H1 (cell line): ENCODE data around the gene MXI1. TPM values are rescaled to one million over a fixed set of nuclear protein-coding genes. Genes with fewer than 3 reads are reported as not detected.

Source experiments
- CTCF ChIA-PET: fragments of 300-600 bp; sonication (Branson Sonifier 250); formaldehyde crosslinking; loops from one replicate; lab custom pipeline; 2021; ENCODE audit not compliant: partially characterized antibody; lab: Charles Lee
- POLR2A ChIA-PET: fragments of 300-600 bp; sonication (Branson Sonifier 250); formaldehyde crosslinking; loops from one replicate; lab custom pipeline; 2021; ENCODE audit warnings: inconsistent platforms; ENCODE audit not compliant: partially characterized antibody; lab: Charles Lee
- DNase-seq, 2 experiments: peaks; one replicate each; pipeline versions ENCODE4 v3.0.0 to v3.0.0-alpha.2; 2010 to 2022; ENCODE audit warnings: low spot score in 2 of 2, low read depth in 1 of 2, mixed read lengths in 1 of 2
- FAIRE-seq: peaks from 2 replicates; lab custom pipeline; 2011; peaks lifted over from hg19 to GRCh38; lab: Jason Lieb, UNC
- H2AFZ ChIP-seq: 2 replicates; pipeline ENCODE4 v1.8.1; 2012; ENCODE audit warnings: low read length, inconsistent platforms
- H2AK5ac ChIP-seq: 2 replicates; pipeline ENCODE4 v1.6.1; 2013; ENCODE audit warnings: low read depth, low read length
- H2BK120ac ChIP-seq: replicated peaks from 2 replicates; pipeline ENCODE3; 2013; ENCODE audit warnings: low read depth, low read length, inconsistent platforms
- H2BK12ac ChIP-seq: 2 replicates; pipeline ENCODE4 v1.6.1; 2013; ENCODE audit warnings: low read depth, low read length
- H2BK15ac ChIP-seq: 2 replicates; pipeline ENCODE4 v1.6.1; 2013; ENCODE audit warnings: low read length
- H2BK20ac ChIP-seq: 2 replicates; pipeline ENCODE4 v1.6.1; 2013; ENCODE audit warnings: low read length
- H2BK5ac ChIP-seq: 2 replicates; pipeline ENCODE4 v1.6.1; 2013; ENCODE audit warnings: low read depth, low read length
- H3K14ac ChIP-seq: 2 replicates; pipeline ENCODE4 v1.6.1; 2013; ENCODE audit warnings: inconsistent platforms; ENCODE audit not compliant: insufficient read length
- H3K18ac ChIP-seq: 2 replicates; pipeline ENCODE4 v1.6.1; 2013; ENCODE audit warnings: low read length; ENCODE audit errors: extremely low read depth
- H3K23ac ChIP-seq: 2 replicates; pipeline ENCODE4 v1.6.1; 2013; ENCODE audit warnings: inconsistent platforms; ENCODE audit not compliant: insufficient read length
- H3K23me2 ChIP-seq: 2 replicates; pipeline ENCODE4 v1.6.1; 2013; ENCODE audit warnings: low read depth, low read length
- H3K27ac ChIP-seq: 2 replicates; pipeline ENCODE4 v1.6.1; 2011; ENCODE audit warnings: low read depth, low read length, inconsistent platforms
- H3K27me3 ChIP-seq, 4 experiments: replicated peaks in 1 of 4; 1 replicate in 1 of 4; 2 replicates in 3 of 4; pipeline versions ENCODE4 v1.6.1 to v1.8.1; 2011 to 2013; ENCODE audit warnings: low read length in 3 of 4, mild to moderate bottlenecking in 3 of 4, inconsistent platforms in 2 of 4, mixed read lengths in 2 of 4, moderate library complexity in 1 of 4; ENCODE audit not compliant: control insufficient read depth in 3 of 4, insufficient read depth in 3 of 4; ENCODE audit errors: extremely low read depth in 1 of 4
- H3K36me3 ChIP-seq, 4 experiments: 2 replicates each; pipeline versions ENCODE4 v1.6.1 to v1.8.1; 2011 to 2013; ENCODE audit warnings: mild to moderate bottlenecking in 4 of 4, low read length in 3 of 4, moderate library complexity in 2 of 4, control low read depth in 1 of 4, inconsistent platforms in 1 of 4; ENCODE audit not compliant: insufficient read depth in 4 of 4, control insufficient read depth in 2 of 4
- H3K4ac ChIP-seq: replicated peaks from 2 replicates; pipeline ENCODE3; 2013; ENCODE audit warnings: low read length, low read depth, mixed read lengths, inconsistent platforms; ENCODE audit not compliant: insufficient read length
- H3K4me1 ChIP-seq, 4 experiments: replicated peaks in 1 of 4; 1 replicate in 1 of 4; 2 replicates in 3 of 4; pipeline versions ENCODE4 v1.6.1 to v1.8.1; 2011 to 2013; ENCODE audit warnings: low read length in 3 of 4, inconsistent platforms in 2 of 4, mixed read lengths in 1 of 4; ENCODE audit not compliant: insufficient read depth in 4 of 4, control insufficient read depth in 3 of 4
- H3K4me2 ChIP-seq, 2 experiments: 2 replicates each; pipeline versions ENCODE4 v1.6.1 to v1.8.1; 2011 to 2013; ENCODE audit warnings: low read depth in 2 of 2, low read length in 2 of 2, control low read depth in 1 of 2, inconsistent platforms in 1 of 2, mild to moderate bottlenecking in 1 of 2; ENCODE audit not compliant: insufficient read depth in 1 of 2
- H3K4me3 ChIP-seq, 4 experiments: fragments of 200-600, 300-600 bp in 1 of 4; sonication (generic), shearing (Covaris generic), sonication (Bioruptor Twin) in 1 of 4; 2 replicates each; pipeline versions ENCODE4 v1.5.1 to v1.8.1; 2011 to 2016; ENCODE audit warnings: low read length in 4 of 4, low read depth in 3 of 4, control low read depth in 2 of 4, inconsistent platforms in 2 of 4, mild to moderate bottlenecking in 2 of 4, mixed read lengths in 1 of 4, moderate library complexity in 1 of 4; ENCODE audit not compliant: insufficient read depth in 2 of 4; ENCODE audit errors: extremely low read depth in 1 of 4
- H3K56ac ChIP-seq: replicated peaks from 2 replicates; pipeline ENCODE3; 2013; ENCODE audit warnings: low read depth, mild to moderate bottlenecking, mixed read lengths, low read length, inconsistent platforms; ENCODE audit not compliant: insufficient read length
- H3K79me1 ChIP-seq: 2 replicates; pipeline ENCODE4 v1.6.1; 2013; ENCODE audit warnings: low read depth, low read length, control low read depth
- H3K79me2 ChIP-seq, 2 experiments: 2 replicates each; pipeline versions ENCODE4 v1.6.1 to v1.8.1; 2012 to 2013; ENCODE audit warnings: low read length in 2 of 2, mild to moderate bottlenecking in 2 of 2, inconsistent platforms in 1 of 2; ENCODE audit not compliant: insufficient read depth in 2 of 2, control insufficient read depth in 1 of 2
- H3K9ac ChIP-seq, 4 experiments: replicated peaks in 1 of 4; 1 replicate in 1 of 4; 2 replicates in 3 of 4; pipeline versions ENCODE4 v1.6.1 to v1.8.1; 2011 to 2013; ENCODE audit warnings: low read depth in 3 of 4, low read length in 3 of 4, control low read depth in 2 of 4, mild to moderate bottlenecking in 2 of 4, moderate library complexity in 2 of 4, inconsistent platforms in 1 of 4; ENCODE audit errors: extremely low read depth in 1 of 4
- H3K9me3 ChIP-seq, 2 experiments: 2 replicates each; pipeline versions ENCODE4 v1.6.1 to v1.8.1; 2012 to 2013; ENCODE audit warnings: mild to moderate bottlenecking in 2 of 2, moderate library complexity in 2 of 2, control low read depth in 1 of 2, inconsistent platforms in 1 of 2, low read depth in 1 of 2, low read length in 1 of 2, mixed read lengths in 1 of 2; ENCODE audit not compliant: insufficient read depth in 2 of 2
- H4K20me1 ChIP-seq, 2 experiments: replicated peaks in 1 of 2; 2 replicates each; pipeline versions ENCODE3 to v1.8.1; 2011 to 2013; ENCODE audit warnings: inconsistent platforms in 2 of 2, low read length in 2 of 2, mild to moderate bottlenecking in 1 of 2; ENCODE audit not compliant: insufficient read depth in 2 of 2, control insufficient read depth in 1 of 2
- H4K5ac ChIP-seq: 2 replicates; pipeline ENCODE4 v1.6.1; 2013; ENCODE audit warnings: low read length, low read depth, mixed read lengths, inconsistent platforms; ENCODE audit not compliant: insufficient read length
- H4K8ac ChIP-seq: 2 replicates; pipeline ENCODE4 v1.8.0; 2013; ENCODE audit warnings: mild to moderate bottlenecking, moderate library complexity, low read length, inconsistent platforms; ENCODE audit not compliant: insufficient read depth; ENCODE audit errors: extremely low read depth
- H4K91ac ChIP-seq: replicated peaks from 2 replicates; pipeline ENCODE3; 2013; ENCODE audit warnings: low read length, mixed read lengths, inconsistent platforms; ENCODE audit not compliant: insufficient read length
- ASH2L ChIP-seq: fragments of 200-600, 300-600 bp; sonication (generic); IDR thresholded peaks from one replicate; pipeline ENCODE4 v1.7.1; 2017; ENCODE audit warnings: low read length
- BRCA1 ChIP-seq: IDR thresholded peaks from 2 replicates; pipeline ENCODE4 v1.6.1; 2012; ENCODE audit warnings: low read depth, low read length, improper control_type of control experiment
- EGR1 ChIP-seq: IDR thresholded peaks from 2 replicates; pipeline ENCODE4 v1.6.1; 2011; ENCODE audit warnings: low read depth, low read length, borderline replicate concordance
- GTF2F1 ChIP-seq: IDR thresholded peaks from 2 replicates; pipeline ENCODE4 v1.6.1; 2012; ENCODE audit warnings: low read depth, low read length, improper control_type of control experiment, borderline replicate concordance
- KDM5A ChIP-seq: fragments of 200-600 bp; IDR thresholded peaks from 2 replicates; pipeline ENCODE4 v1.7.1; 2012; ENCODE audit warnings: mild to moderate bottlenecking, low read length, inconsistent platforms, mixed read lengths
- NANOG ChIP-seq: IDR thresholded peaks from 2 replicates; pipeline ENCODE4 v1.6.1; 2011; ENCODE audit warnings: low read length, low read depth, mild to moderate bottlenecking, inconsistent platforms; ENCODE audit not compliant: insufficient read depth, poor library complexity, severe bottlenecking
- NRF1 ChIP-seq: IDR thresholded peaks from 2 replicates; pipeline ENCODE4 v1.6.1; 2011; ENCODE audit warnings: mild to moderate bottlenecking, low read depth, low read length, improper control_type of control experiment
- POLR2A ChIP-seq, 2 experiments: IDR thresholded peaks; 1 replicate in 1 of 2; 2 replicates in 1 of 2; pipeline ENCODE4 v1.6.1; 2011; ENCODE audit warnings: low read depth in 2 of 2, low read length in 2 of 2, mild to moderate bottlenecking in 2 of 2; ENCODE audit errors: control extremely low read depth in 1 of 2
- SIN3A ChIP-seq, 2 experiments: IDR thresholded peaks in 1 of 2; conservative IDR thresholded peaks in 1 of 2; 2 replicates each; pipeline ENCODE4 v1.6.1; 2011 to 2012; ENCODE audit warnings: low read length in 2 of 2, improper control_type of control experiment in 1 of 2, low read depth in 1 of 2, mild to moderate bottlenecking in 1 of 2
- SIRT6 ChIP-seq: IDR thresholded peaks from one replicate; pipeline ENCODE4 v1.7.1; 2012; ENCODE audit warnings: low read length, inconsistent platforms
- TBP ChIP-seq: IDR thresholded peaks from 2 replicates; pipeline ENCODE4 v1.6.1; 2011; ENCODE audit warnings: low read depth, low read length, improper control_type of control experiment
- YY1 ChIP-seq: IDR thresholded peaks from 2 replicates; pipeline ENCODE4 v1.6.1; 2011; ENCODE audit warnings: low read depth, mild to moderate bottlenecking, low read length
- WGBS, 2 experiments: shearing (Covaris generic) in 1 of 2; methylation state at CpG; one replicate each; pipeline versions ENCODE4 v1.1.6 to v1.1.7; 2013 to 2015; ENCODE audit warnings: low lambda C conversion rate in 2 of 2, mixed read lengths in 2 of 2, inconsistent platforms in 1 of 2, low coverage in 1 of 2, missing lambda C conversion rate in 1 of 2; ENCODE audit not compliant: insufficient replicate concordance in 2 of 2, insufficient coverage in 1 of 2, insufficient read length in 1 of 2; ENCODE audit errors: extremely low coverage in 1 of 2, missing lambda C conversion rate in 1 of 2; 5-methylcytosine and 5-hydroxymethylcytosine counted together
- polyA plus RNA-seq, 7 experiments: library from polyadenylated mRNA; depleted of rRNA in 3 of 7; stranded (reverse) in 5 of 7; unstranded in 2 of 7; fragments of >200 nt in 5 of 7; fragments of 200-250 nt in 2 of 7; gene quantifications; 1 replicate in 5 of 7; 2 replicates in 1 of 7; 4 replicates in 1 of 7; pipeline versions ENCODE4 v1.2.1 to v1.2.3, GENCODE V29; 2011 to 2013; ENCODE audit warnings: missing spikeins in 2 of 7, mixed read lengths in 2 of 7
- total RNA-seq: library from RNA; stranded (reverse); fragmentation: NEBNext Ultra II Directional; extraction: Animal tissue kit (Norgen Biotek cat#: 25700); gene quantifications from 2 replicates; pipeline ENCODE4 v1.2.1, GENCODE V29; 2021
- TF ChIP-seq, protein P1 (sequence below): IDR thresholded peaks from 2 replicates; pipeline ENCODE4 v1.6.1; 2012; ENCODE audit warnings: inconsistent platforms

MXI1 gene
- total and polyA plus RNA-seq, 2 of the 8 experiments (the other 6 are each of a cell fraction or from before 2014, with no cell fraction given), result 5.7 to 8.8 TPM

DNA sequence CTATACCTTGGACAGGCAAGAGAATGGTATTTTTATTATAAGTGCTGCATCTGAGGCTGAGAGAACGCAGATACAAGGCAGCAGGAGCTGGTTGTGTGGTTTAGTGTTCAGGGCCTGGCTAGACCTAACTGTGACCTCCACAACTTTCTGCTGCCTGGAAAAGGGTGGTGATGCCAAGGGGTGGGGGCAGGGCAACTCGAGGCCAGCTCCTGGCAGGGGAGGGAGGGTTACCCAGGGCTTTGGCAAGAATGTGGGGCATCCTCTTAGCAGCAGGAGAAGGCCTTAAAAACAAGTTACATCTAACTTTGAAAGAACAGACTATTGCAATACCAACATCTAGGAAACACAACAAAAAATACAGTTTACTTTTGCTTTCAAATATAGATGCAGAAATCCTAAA lies 13.0 kb downstream of the MXI1 start:
- Histone ChIP-seq H4K91ac (no peak overlapping the region), H2BK20ac (no peak overlapping the region), H3K27ac (no peak overlapping the region), H2BK15ac (no peak overlapping the region), H3K79me2 (no peaks in the 10 kb centered on the region), H2BK12ac (no peak overlapping the region; the same call in 1 of the 2 replicates), H2BK5ac (no peak overlapping the region), H3K9ac (no peak overlapping the region; a peak in 1 of 7 replicates), H3K23me2 (no peaks in the 10 kb centered on the region; the same call in 1 of the 2 replicates), H2AK5ac (no peak overlapping the region), H4K8ac (no peak overlapping the region), H3K36me3 (no peaks in the 10 kb centered on the region), H3K56ac (no peak overlapping the region), H3K27me3 (peaks cover 0 to 4% (median 0%) of the 10 kb centered on the region in 4 experiments; a peak in 2 of 7 replicates), H3K14ac (no peak overlapping the region), H3K4ac (no peak overlapping the region), H4K5ac (no peak overlapping the region), H3K23ac (no peak overlapping the region), H3K4me3 (no peak overlapping the region), H2BK120ac (no peak overlapping the region)
- CTCF ChIA-PET, result interaction anchor here (0.9 to 17.9 kb wide), 11 partner anchors 11 to 336 kb away, joined by 3 to 333 read pairs (median 11); partner anchors contain the start of gene MXI1
- DNase-seq (no peak), FAIRE-seq (no peak)
- 83% methylated on average over 2 of the region's 2 CpGs; no CpG with 5 or more reads in 1 of the 2 experiments for WGBS, 2 experiments
- TF ChIP-seq SIRT6 (no peak), POLR2A (IDR thresholded peaks at IDR 0.05; ENCODE audit: control extremely low read depth in 1 of 2, low read depth in 2 of 2, low read length in 2 of 2) (no peak), NANOG (no peak), ASH2L (no peak), GTF2F1 (no peak), SIN3A (conservative IDR thresholded peaks at IDR 0.05 in 1 of 2, IDR thresholded peaks at IDR 0.05 in 1 of 2; ENCODE audit: low read depth in 1 of 2, low read length in 2 of 2) (no peak), YY1 (no peak), KDM5A (no peak), EGR1 (no peak), NRF1 (no peak), BRCA1 (no peak), TBP (no peak)
- TF ChIP-seq, protein P1, sequence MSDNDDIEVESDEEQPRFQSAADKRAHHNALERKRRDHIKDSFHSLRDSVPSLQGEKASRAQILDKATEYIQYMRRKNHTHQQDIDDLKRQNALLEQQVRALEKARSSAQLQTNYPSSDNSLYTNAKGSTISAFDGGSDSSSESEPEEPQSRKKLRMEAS, result no peak
- TF ChIP-seq, all 59 proteins: peak for 0
- POLR2A ChIA-PET, result interaction anchor here (9.6 kb wide), 1 partner anchor 11 kb away, joined by 121 read pairs; the partner anchor contains the start of gene MXI1
- Histone ChIP-seq H3K18ac (no peak overlapping the region), H3K79me1 (no peaks in the 10 kb centered on the region), H3K4me1 (peaks cover 0 to 15% (median 6%) of the 10 kb centered on the region in 4 experiments; a peak in 6 of 7 replicates), H2AFZ (no peak overlapping the region), H4K20me1 (peaks cover 0 to 1% of the 10 kb centered on the region in 2 experiments), H3K4me2 (no peak overlapping the region; a peak in 1 of 4 replicates), H3K9me3 (no peaks in the 10 kb centered on the region)
